HepG2 (cell line): Measurements from ENCODE around the gene IGLON5. TPM values are rescaled to one million over a fixed set of nuclear protein-coding genes. Genes with fewer than 3 reads are reported as not detected.

ENCODE experiments used
- ATAC-seq: fragments of 200-7000 bp; cut with Tn5 transposase; 3 replicates; pipeline ENCODE4 v1.9.1; 2020; ENCODE audit warnings: mild to moderate bottlenecking, moderate library complexity
- BruUV-seq: library from RNA; stranded (reverse); fragments of 400-500 nt; replicated peaks from 2 replicates; lab custom pipeline; 2021; lab: Mats Ljungman, UMichigan
- CTCF ChIA-PET: fragments of 300-600 bp; formaldehyde crosslinking; extraction: SDS; loops from one replicate; lab custom pipeline; 2021; ENCODE audit warnings: low total read pairs, inconsistent platforms, low intra/inter-chr PET ratio; lab: Yijun Ruan, JAX
- POLR2A ChIA-PET: fragments of 350-600 bp; sonication (Branson Sonifier 250); formaldehyde crosslinking; loops from one replicate; lab custom pipeline; 2020; ENCODE audit warnings: antibody characterized with exemption, inconsistent platforms; lab: Yijun Ruan, JAX
- DNase-seq: peaks from one replicate; pipeline ENCODE4 v3.0.0-alpha.2; 2015; ENCODE audit warnings: low spot score
- FAIRE-seq: peaks from 3 replicates; lab custom pipeline; 2011; peaks lifted over from hg19 to GRCh38; lab: Jason Lieb, UNC
- H2AFZ ChIP-seq: one replicate; pipeline ENCODE4 v1.6.1; 2011; ENCODE audit warnings: low read length, inconsistent platforms
- H3K27ac ChIP-seq: fragments of 300-600 bp; 3 replicates; pipeline ENCODE4 v1.8.0; 2011; ENCODE audit warnings: mixed run types, mild to moderate bottlenecking, mixed read lengths, low read length, inconsistent platforms; ENCODE audit not compliant: insufficient read depth; ENCODE audit errors: extremely low read length
- H3K27me3 ChIP-seq, 2 experiments: fragments of 200-600 bp in 1 of 2; 2 replicates in 1 of 2; 3 replicates in 1 of 2; pipeline versions ENCODE4 v1.6.0 to v1.8.0; 2011; ENCODE audit warnings: low read length in 2 of 2, mild to moderate bottlenecking in 2 of 2, moderate library complexity in 2 of 2, inconsistent platforms in 1 of 2; ENCODE audit not compliant: insufficient read depth in 2 of 2, control insufficient read depth in 1 of 2
- H3K36me3 ChIP-seq, 2 experiments: fragments of 200-600 bp in 1 of 2; replicated peaks in 1 of 2; 2 replicates in 1 of 2; 3 replicates in 1 of 2; pipeline versions ENCODE4 v1.5.1 to v1.8.0; 2011; ENCODE audit warnings: low read length in 2 of 2, inconsistent platforms in 1 of 2; ENCODE audit not compliant: insufficient read depth in 2 of 2, control insufficient read depth in 1 of 2
- H3K4me1 ChIP-seq: 2 replicates; pipeline ENCODE4 v1.5.1; 2012; ENCODE audit warnings: low read length, inconsistent platforms; ENCODE audit not compliant: insufficient read depth
- H3K4me2 ChIP-seq: 2 replicates; pipeline ENCODE4 v1.6.0; 2011; ENCODE audit warnings: low read depth, low read length, inconsistent platforms
- H3K4me3 ChIP-seq, 3 experiments: fragments of 200-600 bp in 1 of 3; sonication (generic), shearing (Covaris generic) in 1 of 3; replicated peaks in 1 of 3; 2 replicates each; pipeline ENCODE4 v1.5.1; 2011 to 2016; ENCODE audit warnings: low read length in 3 of 3, inconsistent platforms in 2 of 3, low read depth in 2 of 3, mild to moderate bottlenecking in 2 of 3, control low read depth in 1 of 3, mixed read lengths in 1 of 3; ENCODE audit not compliant: insufficient read depth in 1 of 3
- H3K79me2 ChIP-seq: one replicate; pipeline ENCODE4 v1.6.1; 2011; ENCODE audit warnings: low read length, inconsistent platforms; ENCODE audit not compliant: insufficient read depth
- H3K9ac ChIP-seq: 2 replicates; pipeline ENCODE4 v1.6.0; 2011; ENCODE audit warnings: mild to moderate bottlenecking, low read depth, low read length, inconsistent platforms; ENCODE audit not compliant: insufficient read depth
- H3K9me3 ChIP-seq: 2 replicates; pipeline ENCODE4 v1.5.1; 2012; ENCODE audit warnings: mild to moderate bottlenecking, low read length
- H4K20me1 ChIP-seq: 2 replicates; pipeline ENCODE4 v1.6.0; 2011; ENCODE audit warnings: inconsistent platforms, mild to moderate bottlenecking, low read length, moderate library complexity; ENCODE audit not compliant: insufficient read depth
- AGO2 ChIP-seq: fragments of 200-400 bp; formaldehyde crosslinking; optimal IDR thresholded peaks from 2 replicates; pipeline ENCODE3; 2017; ENCODE audit warnings: mild to moderate bottlenecking, low read depth, low read length, moderate library complexity
- MAZ ChIP-seq, 2 experiments: sonication (generic) in 1 of 2; formaldehyde crosslinking in 1 of 2; IDR thresholded peaks; 2 replicates each; pipeline versions ENCODE4 v1.5.0 to v1.6.1; 2012 to 2020; ENCODE audit warnings: low read depth in 2 of 2, mild to moderate bottlenecking in 2 of 2, borderline replicate concordance in 1 of 2, improper control_type of control experiment in 1 of 2, low read length in 1 of 2, missing genetic modification reagents in 1 of 2, moderate library complexity in 1 of 2
- REST ChIP-seq, 2 experiments: IDR thresholded peaks; 2 replicates each; pipeline ENCODE4 v1.6.1; 2011 to 2012; ENCODE audit warnings: low read length in 2 of 2, borderline replicate concordance in 1 of 2, low read depth in 1 of 2, mild to moderate bottlenecking in 1 of 2, moderate library complexity in 1 of 2
- SMAD9 ChIP-seq: sonication (generic); formaldehyde crosslinking; IDR thresholded peaks from 2 replicates; pipeline ENCODE4 v1.5.1; 2020; ENCODE audit warnings: mild to moderate bottlenecking, missing genetic modification reagents
- SRSF1 ChIP-seq: fragments of 200-400 bp; formaldehyde crosslinking; optimal IDR thresholded peaks from 2 replicates; pipeline ENCODE3; 2017; ENCODE audit warnings: mild to moderate bottlenecking, low read depth, low read length, moderate library complexity
- ZFP36 ChIP-seq: fragments of 150-350 bp; IDR thresholded peaks from 2 replicates; pipeline ENCODE4 v1.6.1; 2018; ENCODE audit warnings: borderline replicate concordance, low read length, low read depth; ENCODE audit not compliant: partially characterized antibody
- ZNF549 ChIP-seq: sonication (generic); formaldehyde crosslinking; IDR thresholded peaks from 2 replicates; pipeline ENCODE4 v1.5.0; 2020; ENCODE audit warnings: missing genetic modification reagents
- ZNF709 ChIP-seq: sonication (generic); formaldehyde crosslinking; IDR thresholded peaks from 2 replicates; pipeline ENCODE4 v1.5.0; 2020; ENCODE audit warnings: mild to moderate bottlenecking, missing genetic modification reagents
- ZNF768 ChIP-seq: sonication (generic); formaldehyde crosslinking; IDR thresholded peaks from 2 replicates; pipeline ENCODE4 v1.4.0; 2020; ENCODE audit warnings: missing genetic modification reagents
- WGBS: methylation state at CpG from one replicate; pipeline ENCODE4 v1.1.6; 2017; ENCODE audit warnings: low lambda C conversion rate; 5-methylcytosine and 5-hydroxymethylcytosine counted together
- in situ Hi-C: cut with HindIII; loops from 2 replicates; pipeline ENCODE4 v1.10.0; 2017; ENCODE audit warnings: low pct_unique_long_range_greater_than_20kb; ENCODE audit not compliant: extremely low pct_ligation_motif_present
- intact Hi-C: fragments of 100-400 bp; cut with micrococcal nuclease; formaldehyde crosslinking; loops from one replicate; pipeline ENCODE4 v1.10.0; 2022; ENCODE audit not compliant: unreplicated experiment
- polyA plus RNA-seq, 8 experiments: library from polyadenylated mRNA; depleted of rRNA in 3 of 8; stranded (reverse) in 7 of 8; unstranded in 1 of 8; fragments of >200 nt; fragmentation: Illumina TruSeq in 4 of 8; extraction: Trizol in 4 of 8; gene quantifications; 2 replicates each; pipeline versions ENCODE4 v1.2.1 to v1.2.3, GENCODE V29; 2011 to 2016; ENCODE audit warnings: low read depth in 4 of 8, missing spikeins in 1 of 8, mixed read lengths in 1 of 8; ENCODE audit not compliant: insufficient read depth in 1 of 8
- total RNA-seq, 5 experiments: library from RNA; depleted of rRNA; stranded (reverse); fragments of >200 nt; fragmentation: Illumina TruSeq; extraction: Trizol; gene quantifications; 2 replicates each; pipeline ENCODE4 v1.2.3, GENCODE V29; 2016; ENCODE audit warnings: low read depth in 1 of 5

Gene IGLON5
- total and polyA plus RNA-seq, 2 of the 13 experiments (the other 11 are each of a cell fraction or from before 2014, with no cell fraction given): 0.04 to 5.7 TPM

GRCh38 chr19:51341066-51341465 lies 29.6 kb downstream of the IGLON5 start:
- Histone ChIP-seq H3K79me2 (no peaks in the 10 kb centered on the region), H3K4me1 (peaks cover 66% of the 10 kb centered on the region), H4K20me1 (peaks cover 15% of the 10 kb centered on the region; the same call in 1 of the 2 replicates), H3K9me3 (no peaks in the 10 kb centered on the region), H3K36me3 (peaks cover 8 to 19% of the 10 kb centered on the region in 2 experiments), H2AFZ (no peak overlapping the region), H3K4me3 (peak overlapping the region; percentile 45 to 64 (median 59); a peak in 5 of 6 replicates), H3K27me3 (no peaks in the 10 kb centered on the region), H3K4me2 (peak overlapping the region; percentile 71), H3K27ac (peak overlapping the region; percentile 67), H3K9ac (peak overlapping the region; percentile 73)
- DNase-seq: no peak
- no peak for ATAC-seq
- no TSS peak for BruUV-seq
- WGBS: 86% methylated on average over 15 of the region's 18 CpGs
- in situ Hi-C loops: loop anchor here (5.0 kb wide), 1 partner anchor 56 kb away; no protein-coding TSS in a partner anchor
- ChIA-PET CTCF (no interaction called here), POLR2A (interaction anchor here (1.0 to 6.9 kb wide), 11 partner anchors 10 to 67 kb away, joined by 4 to 211 read pairs (median 13); partner anchors contain the start of genes ETFB, LIM2 and NKG7)
- TF ChIP-seq ZNF709 (CRISPR knock-in tag) (no peak), AGO2 (peak; percentile 25), SMAD9 (CRISPR knock-in tag) (no peak)
- no peak for FAIRE-seq
- intact Hi-C loops: no loop called here

GRCh38 chr19:51341976-51342580 lies 30.6 kb downstream of the IGLON5 start, which contains the start of gene VSIG10L:
Gene VSIG10L (minus strand): TSS chr19:51342139. CDS start chr19:51342124, 15 bp downstream.
- Histone ChIP-seq H3K4me1 (peaks cover 76% of the 10 kb centered on the region), H3K4me2 (peak within 1 kb of the TSS; percentile 71), H3K9ac (peak within 1 kb of the TSS; percentile 73), H4K20me1 (peaks cover 25% of the 10 kb centered on the region; the same call in 1 of the 2 replicates), H3K4me3 (peak within 1 kb of the TSS; percentile 45 to 64 (median 59); a peak in 5 of 6 replicates), H3K79me2 (peaks cover 5% of the 10 kb centered on the region), H3K27me3 (no peaks in the 10 kb centered on the region), H3K27ac (peak within 1 kb of the TSS; percentile 67), H2AFZ (no peak within 1 kb of the TSS), H3K9me3 (no peaks in the 10 kb centered on the region), H3K36me3 (peaks cover 12 to 27% of the 10 kb centered on the region in 2 experiments)
- BruUV-seq: no TSS peak
- 8% methylated on average over 2 of the region's 3 CpGs for WGBS
- DNase-seq (no peak), ATAC-seq (peak; percentile 21), FAIRE-seq (no peak)
- in situ Hi-C loops: loop anchor here (5.0 kb wide), 1 partner anchor 55 kb away; no protein-coding TSS in a partner anchor
- CTCF ChIA-PET: no interaction called here
- intact Hi-C loops: no loop called here
- POLR2A ChIA-PET: interaction anchor here (1.2 to 6.9 kb wide), 9 partner anchors 9 to 52 kb away, joined by 3 to 211 read pairs (median 27); partner anchors contain the start of genes ETFB, LIM2 and NKG7
- TF ChIP-seq MAZ (IDR thresholded peaks at IDR 0.05; ENCODE audit: borderline replicate concordance, low read depth, low read length) (no peak), MAZ (CRISPR knock-in tag; IDR thresholded peaks at IDR 0.05; ENCODE audit: low read depth) (0 out of 2 replicates have a peak, but pooled peaks have one; percentile 16), ZNF549 (CRISPR knock-in tag) (no peak), ZFP36 (peak; percentile 82), ZNF768 (CRISPR knock-in tag) (peak; percentile 14; the same call in 1 of the 2 replicates), AGO2 (peak; percentile 57), SRSF1 (peak; percentile 43), REST (IDR thresholded peaks at IDR 0.05; ENCODE audit: borderline replicate concordance in 1 of 2, low read depth in 1 of 2, low read length in 2 of 2) (peak; percentile 17 to 80)
